Common myeloid progenitor, CD34-positive (primary cell): ENCODE measurements around the gene CTTNBP2NL.
"Not testable (repeated sequence)": the region's sequence is repeated elsewhere in the genome, so short reads cannot be mapped to it uniquely, and the experiment has no call there.

ENCODE experiments used
- CTCF ChIA-PET: fragments of 350-600 bp; sonication (Branson Sonifier 250); formaldehyde crosslinking; loops from one replicate; lab custom pipeline; 2021; ENCODE audit warnings: antibody characterized with exemption; lab: Charles Lee
- POLR2A ChIA-PET: fragments of 350-600 bp; sonication (Branson Sonifier 250); formaldehyde crosslinking; loops from one replicate; lab custom pipeline; 2021; ENCODE audit warnings: antibody characterized with exemption; lab: Charles Lee
- DNase-seq, 3 donors: peaks; one replicate each; pipeline versions ENCODE4 v3.0.0 to v3.0.0-alpha.2; 2013
- H3K27ac ChIP-seq, 2 experiments: 1 replicate in 1 of 2; 2 replicates in 1 of 2; pipeline ENCODE4 v1.7.0; 2013; ENCODE audit warnings: inconsistent platforms in 2 of 2, low read length in 2 of 2, mild to moderate bottlenecking in 2 of 2, low read depth in 1 of 2, moderate library complexity in 1 of 2; ENCODE audit not compliant: severe bottlenecking in 2 of 2, insufficient read depth in 1 of 2, poor library complexity in 1 of 2
- H3K27me3 ChIP-seq, 5 experiments: replicated peaks in 2 of 5; 1 replicate in 3 of 5; 2 replicates in 2 of 5; pipeline versions ENCODE4 v1.6.1 to v1.7.0; 2013; ENCODE audit warnings: low read length in 4 of 5, mild to moderate bottlenecking in 2 of 5, moderate library complexity in 2 of 5, inconsistent platforms in 1 of 5; ENCODE audit not compliant: insufficient read depth in 5 of 5, control insufficient read depth in 4 of 5
- H3K36me3 ChIP-seq, 4 experiments: 1 replicate in 2 of 4; 2 replicates in 2 of 4; pipeline versions ENCODE4 v1.6.1 to v1.7.0; 2013; ENCODE audit warnings: low read length in 3 of 4, control low read depth in 1 of 4, mild to moderate bottlenecking in 1 of 4; ENCODE audit not compliant: control insufficient read depth in 4 of 4, insufficient read depth in 4 of 4
- H3K4me1 ChIP-seq, 4 experiments: 1 replicate in 3 of 4; 2 replicates in 1 of 4; pipeline versions ENCODE4 v1.6.1 to v1.7.1; 2013; ENCODE audit warnings: low read length in 3 of 4, mild to moderate bottlenecking in 3 of 4, control low read depth in 1 of 4, inconsistent platforms in 1 of 4, moderate library complexity in 1 of 4; ENCODE audit not compliant: control insufficient read depth in 4 of 4, insufficient read depth in 4 of 4; ENCODE audit errors: control extremely low read depth in 1 of 4
- H3K4me3 ChIP-seq, 7 experiments: 1 replicate in 4 of 7; 2 replicates in 3 of 7; pipeline versions ENCODE4 v1.5.1 to v1.7.0; 2013; ENCODE audit warnings: mild to moderate bottlenecking in 7 of 7, low read length in 6 of 7, moderate library complexity in 6 of 7, inconsistent platforms in 2 of 7, low read depth in 2 of 7, control low read depth in 1 of 7; ENCODE audit not compliant: insufficient read depth in 4 of 7, control insufficient read depth in 1 of 7; ENCODE audit errors: extremely low read depth in 1 of 7
- H3K9me3 ChIP-seq, 5 experiments: 1 replicate in 4 of 5; 2 replicates in 1 of 5; pipeline versions ENCODE4 v1.6.1 to v1.7.1; 2013; ENCODE audit warnings: low read length in 4 of 5, mild to moderate bottlenecking in 2 of 5, inconsistent platforms in 1 of 5, low read depth in 1 of 5, moderate library complexity in 1 of 5; ENCODE audit not compliant: control insufficient read depth in 4 of 5, insufficient read depth in 2 of 5; ENCODE audit errors: control extremely low read depth in 1 of 5
- WGBS: methylation state at CpG from one replicate; pipeline ENCODE4 v1.1.5; 2013; ENCODE audit not compliant: insufficient coverage; 5-methylcytosine and 5-hydroxymethylcytosine counted together

Gene CTTNBP2NL

GRCh38 chr1:112418099-112418892 is 22.3 kb downstream of the CTTNBP2NL start:
- POLR2A ChIA-PET = interaction anchor here (0.6 kb wide), 1 partner anchor 596 kb away, joined by 4 read pairs; no protein-coding TSS in a partner anchor
- H3K4me3 ChIP-seq = no peak overlapping the region
- no peaks in the 10 kb centered on the region for H3K9me3 ChIP-seq
- no peak overlapping the region for H3K27ac ChIP-seq
- CTCF ChIA-PET = no interaction called here
- H3K36me3 ChIP-seq = peaks cover 0 to 11% (median 4%) of the 10 kb centered on the region in 4 experiments
- H3K27me3 ChIP-seq = no peaks in the 10 kb centered on the region
- no peak for DNase-seq
- WGBS = no CpG with 5 or more reads among the region's 2 CpGs
- H3K4me1 ChIP-seq = no peaks in the 10 kb centered on the region

GRCh38 chr1:112423207-112423606 is 27.2 kb downstream of the CTTNBP2NL start:
- DNase-seq = no peak
- H3K4me1 ChIP-seq = no peaks in the 10 kb centered on the region
- H3K27ac ChIP-seq = no peak overlapping the region
- ChIA-PET CTCF (no interaction called here), POLR2A (no interaction called here)
- peaks cover 0 to 6% (median 0%) of the 10 kb centered on the region in 4 experiments for H3K36me3 ChIP-seq
- no peak overlapping the region for H3K4me3 ChIP-seq
- no peaks in the 10 kb centered on the region for H3K27me3 ChIP-seq
- H3K9me3 ChIP-seq = no peaks in the 10 kb centered on the region
- WGBS = no CpG with 5 or more reads among the region's 1 CpG

GRCh38 chr1:112423666-112424065 is 27.7 kb downstream of the CTTNBP2NL start:
- CTCF ChIA-PET = interaction anchor here (1.0 kb wide), 1 partner anchor 285 kb away, joined by 3 read pairs; no protein-coding TSS in a partner anchor

GRCh38 chr1:112429749-112430148 is 33.7 kb downstream of the CTTNBP2NL start:
- no peak for DNase-seq
- CTCF ChIA-PET = interaction anchor here (1.4 to 1.6 kb wide), 3 partner anchors 8 to 34 kb away, joined by 4 read pairs; no protein-coding TSS in a partner anchor
- H3K36me3 ChIP-seq = peaks cover 0 to 6% (median 0%) of the 10 kb centered on the region in 4 experiments
- no peak overlapping the region for H3K27ac ChIP-seq
- POLR2A ChIA-PET = no interaction called here
- no CpG with 5 or more reads among the region's 1 CpG for WGBS
- H3K9me3 ChIP-seq = no peaks in the 10 kb centered on the region
- H3K27me3 ChIP-seq = no peaks in the 10 kb centered on the region
- no peak overlapping the region for H3K4me3 ChIP-seq
- peaks cover 0 to 13% (median 4%) of the 10 kb centered on the region in 4 experiments for H3K4me1 ChIP-seq

More at GRCh38 chr1:112423666-112424065, 27.7 kb downstream of the CTTNBP2NL start:
- H3K4me3 ChIP-seq, H3K4me1 ChIP-seq, H3K36me3 ChIP-seq, H3K27me3 ChIP-seq, DNase-seq, H3K27ac ChIP-seq, POLR2A ChIA-PET, H3K9me3 ChIP-seq: not testable (repeated sequence)
- WGBS = 95% methylated on average over 8 of the region's 11 CpGs

- Histone ChIP-seq H3K4me3 (no peak overlapping the region), H3K36me3 (no peaks in the 10 kb centered on the region), H3K27me3 (no peaks in the 10 kb centered on the region), H3K4me1 (peaks cover 0 to 13% (median 4%) of the 10 kb centered on the region in 4 experiments), H3K27ac (peak overlapping the region in 1 of 2 experiments; percentile 45), H3K9me3 (no peaks in the 10 kb centered on the region)
- no CpG with 5 or more reads among the region's 1 CpG for WGBS
- POLR2A ChIA-PET = no interaction called here
- DNase-seq = peak; percentile 1 to 43 (median 32)
- CTCF ChIA-PET = interaction anchor here (0.9 to 1.4 kb wide), 4 partner anchors 9 to 35 kb away, joined by 3 to 4 read pairs (median 4); no protein-coding TSS in a partner anchor
Observed at GRCh38 chr1:112431038-112431437, 35.0 kb downstream of the CTTNBP2NL start.

GRCh38 chr1:112435448-112435847 is 39.4 kb downstream of the CTTNBP2NL start:
- DNase-seq = no peak
- CTCF ChIA-PET = interaction anchor here (1.0 to 1.4 kb wide), 3 partner anchors 11 to 184 kb away, joined by 3 to 4 read pairs (median 3); partner anchors contain the start of gene ST7L

More at GRCh38 chr1:112435448-112435847, 39.4 kb downstream of the CTTNBP2NL start:
- POLR2A ChIA-PET = no interaction called here
- Histone ChIP-seq H3K9me3 (peaks cover 0 to 4% (median 0%) of the 10 kb centered on the region in 5 experiments), H3K27me3 (no peaks in the 10 kb centered on the region), H3K27ac (no peak overlapping the region), H3K36me3 (no peaks in the 10 kb centered on the region), H3K4me3 (no peak overlapping the region), H3K4me1 (peaks cover 0 to 21% (median 8%) of the 10 kb centered on the region in 4 experiments)
- no CpG with 5 or more reads among the region's 3 CpGs for WGBS
